Lower leg skin (tissue), 4 donors: Measurements from ENCODE around the gene MTMR10. TPM values are rescaled to one million over a fixed set of nuclear protein-coding genes. Genes with fewer than 3 reads are reported as not detected.

Source experiments
- DNase-seq, 2 donors: peaks; one replicate each; pipeline ENCODE4 v3.0.0-alpha.2; 2019; ENCODE audit warnings: low spot score in 2 of 2
- H3K4me3 ChIP-seq: fragments of 200-600 bp; sonication (generic); 2 replicates; pipeline ENCODE4 v1.5.1; 2017; ENCODE audit warnings: mild to moderate bottlenecking, low read depth; ENCODE audit not compliant: poor library complexity, severe bottlenecking
- CTCF ChIP-seq, 3 donors: fragments of 450-650 bp; IDR thresholded peaks; one replicate each; pipeline ENCODE4 v1.5.1; 2016; ENCODE audit warnings: antibody characterized with exemption in 3 of 3, mild to moderate bottlenecking in 3 of 3, moderate library complexity in 2 of 3
- POLR2A ChIP-seq, 2 donors: fragments of 450-650 bp; IDR thresholded peaks; one replicate each; pipeline ENCODE4 v1.6.1; 2016 to 2017; ENCODE audit warnings: antibody characterized with exemption in 2 of 2, mild to moderate bottlenecking in 1 of 2, moderate library complexity in 1 of 2
- WGBS, 2 donors: methylation state at CpG; one replicate each; pipeline ENCODE4 v1.1.5; 2018; 5-methylcytosine and 5-hydroxymethylcytosine counted together
- intact Hi-C: fragments of 100-400 bp; cut with DNase I; formaldehyde crosslinking; loops from one replicate; pipeline ENCODE4 v1.15.0; 2023; ENCODE audit warnings: low total_unique reads
- total RNA-seq, 4 donors: library from RNA; depleted of rRNA; stranded (reverse); fragments of >200 nt; gene quantifications; one replicate each; pipeline ENCODE4 v1.1.0, GENCODE V29; 2016

The MTMR10 gene
- total RNA-seq, 4 donors from 2014 or later = 22.5 to 34.7 (median 31.2) TPM

GRCh38 chr15:30939161-30939560, 52.3 kb downstream of the MTMR10 start:
- no peak overlapping the region for H3K4me3 ChIP-seq
- DNase-seq = no peak
- WGBS, 2 donors = 93 to 95% methylated on average over 7 of the region's 7 CpGs
- TF ChIP-seq CTCF (IDR thresholded peaks at IDR 0.05) (no peak), POLR2A (IDR thresholded peaks at IDR 0.05) (no peak)
- intact Hi-C loops = no loop called here

GRCh38 chr15:30933293-30933692, 58.1 kb downstream of the MTMR10 start:
- no peak for DNase-seq
- intact Hi-C loops = no loop called here
- no peak for TF ChIP-seq POLR2A (IDR thresholded peaks at IDR 0.05)
- no peak for TF ChIP-seq CTCF (IDR thresholded peaks at IDR 0.05)
- no peak overlapping the region for H3K4me3 ChIP-seq

GRCh38 chr15:30930422-30930821, 61.0 kb downstream of the MTMR10 start:
- H3K4me3 ChIP-seq = no peak overlapping the region
- no peak for TF ChIP-seq CTCF (IDR thresholded peaks at IDR 0.05)
- no peak for TF ChIP-seq POLR2A (IDR thresholded peaks at IDR 0.05)
- 95 to 97% methylated on average over 4 to 8 of the region's 8 CpGs for WGBS, 2 donors
- DNase-seq = no peak
- intact Hi-C loops = no loop called here

- 95 to 100% methylated on average over 4 of the region's 4 CpGs for WGBS, 2 donors
- no peak overlapping the region for H3K4me3 ChIP-seq
- intact Hi-C loops = no loop called here
- TF ChIP-seq POLR2A (IDR thresholded peaks at IDR 0.05) (no peak), CTCF (IDR thresholded peaks at IDR 0.05) (no peak)
- no peak for DNase-seq
These were observed 61.4 kb downstream of the MTMR10 start for GRCh38 chr15:30929982-30930381.

- 51 to 56% methylated on average over 10 of the region's 10 CpGs for WGBS, 2 donors
- intact Hi-C loops = no loop called here
- TF ChIP-seq POLR2A (IDR thresholded peaks at IDR 0.05) (no peak), CTCF (IDR thresholded peaks at IDR 0.05) (no peak)
- H3K4me3 ChIP-seq = no peak overlapping the region
- no peak for DNase-seq
These were observed 62.3 kb downstream of the MTMR10 start for GRCh38 chr15:30929064-30929669.

GRCh38 chr15:30928076-30928475, 63.4 kb downstream of the MTMR10 start:
- intact Hi-C loops = no loop called here
- DNase-seq = no peak
- WGBS, 2 donors = 81 to 83% methylated on average over 5 of the region's 5 CpGs

More at GRCh38 chr15:30928076-30928475, 63.4 kb downstream of the MTMR10 start:
- no peak overlapping the region for H3K4me3 ChIP-seq
- TF ChIP-seq POLR2A (IDR thresholded peaks at IDR 0.05) (no peak), CTCF (IDR thresholded peaks at IDR 0.05) (no peak)
